Mesenchymal stem cell (in vitro differentiated cells and primary cell): ENCODE results near the gene DKC1.

ENCODE experiments used
- DNase-seq: peaks from one replicate; pipeline ENCODE4 v3.0.0-alpha.2; 2013
- H2AFZ ChIP-seq: one replicate; pipeline ENCODE4 v1.6.1; 2013; ENCODE audit warnings: low read depth, mild to moderate bottlenecking, control low read depth, inconsistent platforms, low read length, moderate library complexity
- H2AK5ac ChIP-seq: 2 replicates; pipeline ENCODE4 v1.6.1; 2013; ENCODE audit warnings: low read length, moderate library complexity, mild to moderate bottlenecking, inconsistent platforms; ENCODE audit not compliant: severe bottlenecking
- H2BK120ac ChIP-seq: one replicate; pipeline ENCODE4 v1.6.1; 2013; ENCODE audit warnings: low read depth, mild to moderate bottlenecking, inconsistent platforms, low read length, moderate library complexity
- H2BK12ac ChIP-seq, 2 experiments: one replicate each; pipeline ENCODE4 v1.6.1; 2013; ENCODE audit warnings: inconsistent platforms in 2 of 2, low read length in 2 of 2, mild to moderate bottlenecking in 2 of 2, moderate library complexity in 2 of 2, control low read depth in 1 of 2
- H2BK15ac ChIP-seq: one replicate; pipeline ENCODE4 v1.6.1; 2013; ENCODE audit warnings: mild to moderate bottlenecking, low read depth, inconsistent platforms; ENCODE audit not compliant: poor library complexity, severe bottlenecking
- H2BK5ac ChIP-seq: 2 replicates; pipeline ENCODE4 v1.6.1; 2013; ENCODE audit warnings: low read depth, mild to moderate bottlenecking, low read length, control low read depth, inconsistent platforms; ENCODE audit not compliant: poor library complexity, severe bottlenecking
- H3K14ac ChIP-seq, 2 experiments: one replicate each; pipeline ENCODE4 v1.6.1; 2013; ENCODE audit warnings: inconsistent platforms in 2 of 2, low read length in 2 of 2, control low read depth in 1 of 2, mild to moderate bottlenecking in 1 of 2, moderate library complexity in 1 of 2
- H3K18ac ChIP-seq, 2 experiments: one replicate each; pipeline ENCODE4 v1.6.1; 2013; ENCODE audit warnings: inconsistent platforms in 2 of 2, low read length in 2 of 2, control low read depth in 1 of 2, low read depth in 1 of 2, mild to moderate bottlenecking in 1 of 2
- H3K23ac ChIP-seq, 2 experiments: one replicate each; pipeline ENCODE4 v1.6.1; 2013; ENCODE audit warnings: inconsistent platforms in 2 of 2, low read length in 2 of 2, mild to moderate bottlenecking in 2 of 2, moderate library complexity in 2 of 2, control low read depth in 1 of 2
- H3K27ac ChIP-seq: 2 replicates; pipeline ENCODE4 v1.5.1; 2013; ENCODE audit warnings: mild to moderate bottlenecking, moderate library complexity, low read length, control low read depth, inconsistent platforms; ENCODE audit not compliant: poor library complexity, severe bottlenecking
- H3K27me3 ChIP-seq, 2 experiments: 2 replicates each; pipeline versions ENCODE4 v1.6.1 to v1.7.0; 2013; ENCODE audit warnings: low read length in 2 of 2, mild to moderate bottlenecking in 2 of 2, moderate library complexity in 2 of 2, control low read depth in 1 of 2, inconsistent platforms in 1 of 2; ENCODE audit not compliant: control insufficient read depth in 1 of 2, insufficient read depth in 1 of 2
- H3K36me3 ChIP-seq, 2 experiments: 2 replicates each; pipeline versions ENCODE4 v1.6.1 to v1.7.0; 2013; ENCODE audit warnings: low read length in 2 of 2, control low read depth in 1 of 2, inconsistent platforms in 1 of 2, low read depth in 1 of 2, mild to moderate bottlenecking in 1 of 2; ENCODE audit not compliant: insufficient read depth in 2 of 2, control insufficient read depth in 1 of 2
- H3K4ac ChIP-seq, 2 experiments: one replicate each; pipeline ENCODE4 v1.6.1; 2013; ENCODE audit warnings: inconsistent platforms in 2 of 2, low read length in 2 of 2, mild to moderate bottlenecking in 2 of 2, moderate library complexity in 2 of 2, control low read depth in 1 of 2, low read depth in 1 of 2
- H3K4me1 ChIP-seq: 2 replicates; pipeline ENCODE4 v1.6.1; 2013; ENCODE audit warnings: low read depth, low read length, control low read depth; ENCODE audit not compliant: control insufficient read depth, insufficient read depth
- H3K4me2 ChIP-seq: 2 replicates; pipeline ENCODE4 v1.6.1; 2013; ENCODE audit warnings: low read length, mild to moderate bottlenecking, inconsistent platforms; ENCODE audit not compliant: poor library complexity, severe bottlenecking
- H3K4me3 ChIP-seq, 2 experiments: 2 replicates each; pipeline versions ENCODE4 v1.5.1 to v1.7.0; 2013; ENCODE audit warnings: low read length in 2 of 2, mild to moderate bottlenecking in 2 of 2, control low read depth in 1 of 2, low read depth in 1 of 2; ENCODE audit not compliant: insufficient read depth in 1 of 2
- H3K79me1 ChIP-seq: replicated peaks from 2 replicates; pipeline ENCODE4 v1.6.1; 2013; ENCODE audit warnings: mild to moderate bottlenecking, control low read depth, low read length, inconsistent platforms; ENCODE audit not compliant: poor library complexity, severe bottlenecking
- H3K9ac ChIP-seq: 2 replicates; pipeline ENCODE4 v1.7.0; 2013; ENCODE audit warnings: mild to moderate bottlenecking, low read length, moderate library complexity
- H3K9me3 ChIP-seq: 2 replicates; pipeline ENCODE4 v1.7.0; 2013; ENCODE audit warnings: mild to moderate bottlenecking, low read length; ENCODE audit not compliant: control insufficient read depth
- H4K8ac ChIP-seq: one replicate; pipeline ENCODE4 v1.6.1; 2013; ENCODE audit warnings: inconsistent platforms, mild to moderate bottlenecking, low read length, moderate library complexity
- H4K91ac ChIP-seq: one replicate; pipeline ENCODE4 v1.6.1; 2013; ENCODE audit warnings: mild to moderate bottlenecking, low read length, inconsistent platforms
- WGBS: methylation state at CpG from one replicate; pipeline ENCODE4 v1.1.7; 2013; ENCODE audit warnings: mixed read lengths; 5-methylcytosine and 5-hydroxymethylcytosine counted together

Gene DKC1

GRCh38 chrX:154775419-154776349 lies 13.0 kb downstream of the DKC1 start:
- Histone ChIP-seq H3K4me2 (no peak overlapping the region), H4K8ac (no peak overlapping the region), H3K4me1 (no peaks in the 10 kb centered on the region), H4K91ac (no peak overlapping the region), H2AFZ (no peak overlapping the region), H3K23ac (no peak overlapping the region), H2BK12ac (no peak overlapping the region), H2AK5ac (no peak overlapping the region), H2BK5ac (no peak overlapping the region), H3K36me3 (peaks cover 43 to 59% of the 10 kb centered on the region in 2 experiments), H3K9ac (no peak overlapping the region), H3K27ac (no peak overlapping the region), H2BK120ac (no peak overlapping the region), H3K27me3 (no peaks in the 10 kb centered on the region), H3K18ac (no peak overlapping the region), H3K79me1 (peaks cover 1% of the 10 kb centered on the region), H3K4ac (no peak overlapping the region), H3K9me3 (no peaks in the 10 kb centered on the region), H2BK15ac (no peak overlapping the region), H3K4me3 (no peak overlapping the region), H3K14ac (no peak overlapping the region)
- no peak for DNase-seq
- 94% methylated on average over 15 of the region's 15 CpGs for WGBS

DNA sequence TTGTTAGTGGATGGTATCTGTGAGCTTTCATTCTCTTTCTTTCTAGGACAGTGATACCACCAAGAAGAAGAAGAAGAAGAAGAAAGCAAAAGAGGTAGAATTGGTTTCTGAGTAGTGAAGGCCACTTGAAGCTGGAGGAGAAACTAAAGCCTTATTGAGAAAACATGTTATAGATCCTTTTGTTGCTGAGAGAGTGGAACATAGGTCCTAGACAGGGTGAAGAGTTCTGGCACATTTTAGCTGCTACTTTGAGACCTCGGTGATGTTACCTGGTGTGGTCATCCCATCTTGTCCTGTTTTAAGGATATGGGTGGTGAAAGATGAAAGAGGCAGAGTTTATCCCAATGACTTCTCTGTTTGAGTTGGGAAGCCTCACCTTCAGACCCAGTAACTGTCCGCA lies 14.1 kb downstream of the DKC1 start:
- Histone ChIP-seq H3K27ac (no peak overlapping the region), H3K9ac (no peak overlapping the region), H3K36me3 (peaks cover 48 to 50% of the 10 kb centered on the region in 2 experiments), H2BK5ac (no peak overlapping the region), H4K91ac (no peak overlapping the region), H2AK5ac (no peak overlapping the region), H3K23ac (no peak overlapping the region), H3K18ac (no peak overlapping the region), H3K4me1 (no peaks in the 10 kb centered on the region), H2BK120ac (no peak overlapping the region), H3K9me3 (no peaks in the 10 kb centered on the region), H3K4ac (no peak overlapping the region), H3K79me1 (peaks cover 1% of the 10 kb centered on the region), H3K27me3 (no peaks in the 10 kb centered on the region), H4K8ac (no peak overlapping the region), H3K4me2 (no peak overlapping the region), H2AFZ (no peak overlapping the region), H2BK12ac (no peak overlapping the region), H2BK15ac (no peak overlapping the region), H3K4me3 (no peak overlapping the region), H3K14ac (no peak overlapping the region)
- WGBS: 100% methylated on average over 1 of the region's 2 CpGs
- no peak for DNase-seq

DNA sequence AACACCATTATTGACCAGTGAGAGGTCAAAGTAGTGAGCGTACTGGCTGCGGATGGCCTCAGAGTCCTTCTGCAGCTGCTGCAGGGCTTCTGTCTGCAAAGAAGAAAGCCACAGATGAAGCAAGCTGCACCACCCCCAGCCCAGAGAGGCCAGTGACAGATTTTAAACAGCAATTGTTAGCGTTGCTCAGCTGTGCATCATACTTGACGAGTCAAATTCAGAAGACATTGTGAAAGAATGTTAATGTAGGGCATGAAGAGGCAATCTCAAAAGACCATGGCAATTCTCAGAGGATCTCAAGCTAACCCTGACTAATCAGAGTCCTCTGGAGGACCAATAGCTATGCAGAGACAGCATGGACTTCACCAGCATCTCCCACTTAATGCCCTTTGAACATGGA lies 16.6 kb downstream of the DKC1 start:
- Histone ChIP-seq H3K4me2 (no peak overlapping the region), H3K23ac (no peak overlapping the region), H3K9ac (no peak overlapping the region), H4K91ac (no peak overlapping the region), H2BK15ac (no peak overlapping the region), H3K4me3 (peak overlapping the region in 1 of 2 experiments; percentile 40), H3K27me3 (no peaks in the 10 kb centered on the region), H3K4ac (no peak overlapping the region), H4K8ac (no peak overlapping the region), H3K18ac (no peak overlapping the region), H2BK5ac (no peak overlapping the region), H3K9me3 (no peaks in the 10 kb centered on the region), H3K27ac (no peak overlapping the region), H2BK120ac (no peak overlapping the region), H2AK5ac (no peak overlapping the region), H3K14ac (no peak overlapping the region), H3K4me1 (no peaks in the 10 kb centered on the region), H2BK12ac (no peak overlapping the region), H3K79me1 (no peaks in the 10 kb centered on the region), H3K36me3 (peaks cover 31 to 40% of the 10 kb centered on the region in 2 experiments), H2AFZ (no peak overlapping the region)
- DNase-seq: peak; percentile 55
- WGBS: 93% methylated on average over 2 of the region's 4 CpGs

DNA sequence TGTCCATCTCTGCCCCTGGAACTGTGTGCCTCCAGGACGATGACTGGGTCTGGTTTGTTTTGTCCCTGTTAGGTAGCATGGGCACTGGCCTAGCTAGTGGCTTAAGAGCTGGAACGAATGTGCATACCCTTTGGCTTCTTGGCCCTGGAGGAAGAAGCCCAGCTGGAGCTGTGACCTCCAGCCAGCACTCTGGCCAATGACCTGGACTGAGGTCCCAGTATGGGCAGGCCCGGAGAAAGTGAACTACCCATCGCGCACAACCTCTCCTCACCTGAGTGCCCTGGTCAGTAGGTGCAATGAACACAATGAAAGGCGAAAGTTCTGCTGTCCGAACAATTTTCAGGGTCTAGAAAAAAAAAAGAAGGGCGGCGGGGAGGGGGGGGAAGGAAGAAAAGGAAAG lies 18.3 kb downstream of the DKC1 start:
- H3K4me1 ChIP-seq: no peaks in the 10 kb centered on the region
- peaks cover 14 to 28% of the 10 kb centered on the region in 2 experiments for H3K36me3 ChIP-seq
- no peak overlapping the region for H3K4me2 ChIP-seq
- no peak overlapping the region for H2BK5ac ChIP-seq
- WGBS: 92% methylated on average over 5 of the region's 9 CpGs
- no peak for DNase-seq
- no peak overlapping the region for H3K18ac ChIP-seq
- peaks cover 0 to 3% of the 10 kb centered on the region in 2 experiments for H3K27me3 ChIP-seq
- no peak overlapping the region for H2BK12ac ChIP-seq
- no peaks in the 10 kb centered on the region for H3K79me1 ChIP-seq
- no peak overlapping the region for H3K23ac ChIP-seq
- H3K4ac ChIP-seq: no peak overlapping the region
- no peak overlapping the region for H4K91ac ChIP-seq
- no peak overlapping the region for H2AK5ac ChIP-seq
- H2BK120ac ChIP-seq: no peak overlapping the region
- H3K14ac ChIP-seq: no peak overlapping the region
- H3K9me3 ChIP-seq: no peaks in the 10 kb centered on the region
- H3K4me3 ChIP-seq: no peak overlapping the region
- H2BK15ac ChIP-seq: no peak overlapping the region
- no peak overlapping the region for H4K8ac ChIP-seq
- no peak overlapping the region for H3K27ac ChIP-seq
- H3K9ac ChIP-seq: no peak overlapping the region
- no peak overlapping the region for H2AFZ ChIP-seq
